ENCODE data around the gene MMAB.

- TF ChIP-seq POLR2AphosphoS5 (IDR thresholded peaks at IDR 0.05; ENCODE audit: insufficient read depth in 1 of 2, low read depth in 1 of 2): no peak
- TF ChIP-seq CTCF (IDR thresholded peaks at IDR 0.05): no peak
- no peak for TF ChIP-seq POLR2A (IDR thresholded peaks at IDR 0.05)
These were observed 21.4 kb upstream of the MMAB start for GRCh38 chr12:109594556-109595317.

Data from vagina (tissue), 2 donors.